Central memory CD8-positive, alpha-beta T cell (primary cell): Measurements from ENCODE around the gene GPD1L.
"Not testable (repeated sequence)": the region's sequence is repeated elsewhere in the genome, so short reads cannot be mapped to it uniquely, and the experiment has no call there.

Source experiments
- ATAC-seq: fragments of 150-1000 bp; cut with Tn5 transposase; replicated peaks from 2 replicates; pipeline ENCODE4 v1.10.0; 2022; ENCODE audit warnings: mild to moderate bottlenecking, moderate FRiP score, moderate number of reproducible peaks; ENCODE audit not compliant: poor library complexity, severe bottlenecking; ENCODE audit errors: extremely low read depth
- DNase-seq, 2 donors: peaks; one replicate each; pipeline ENCODE4 v3.0.0; 2021; ENCODE audit warnings: low spot score in 2 of 2
- H3K27ac Mint-ChIP-seq: one replicate; pipeline ENCODE4 v1.8.0; 2022; ENCODE audit warnings: low read depth, mild to moderate bottlenecking, moderate library complexity, mixed read lengths
- H3K27me3 Mint-ChIP-seq: one replicate; pipeline ENCODE4 v1.8.0; 2022; ENCODE audit warnings: mixed read lengths
- H3K36me3 Mint-ChIP-seq: one replicate; pipeline ENCODE4 v1.8.0; 2022; ENCODE audit warnings: mild to moderate bottlenecking, moderate library complexity, mixed read lengths; ENCODE audit not compliant: insufficient read depth
- H3K4me1 Mint-ChIP-seq: one replicate; pipeline ENCODE4 v1.8.0; 2022; ENCODE audit warnings: mixed read lengths
- H3K4me3 Mint-ChIP-seq: one replicate; pipeline ENCODE4 v1.8.0; 2022; ENCODE audit warnings: mild to moderate bottlenecking, moderate library complexity, mixed read lengths
- H3K9me3 Mint-ChIP-seq: one replicate; pipeline ENCODE4 v1.8.0; 2022; ENCODE audit warnings: mixed read lengths

Gene GPD1L

DNA sequence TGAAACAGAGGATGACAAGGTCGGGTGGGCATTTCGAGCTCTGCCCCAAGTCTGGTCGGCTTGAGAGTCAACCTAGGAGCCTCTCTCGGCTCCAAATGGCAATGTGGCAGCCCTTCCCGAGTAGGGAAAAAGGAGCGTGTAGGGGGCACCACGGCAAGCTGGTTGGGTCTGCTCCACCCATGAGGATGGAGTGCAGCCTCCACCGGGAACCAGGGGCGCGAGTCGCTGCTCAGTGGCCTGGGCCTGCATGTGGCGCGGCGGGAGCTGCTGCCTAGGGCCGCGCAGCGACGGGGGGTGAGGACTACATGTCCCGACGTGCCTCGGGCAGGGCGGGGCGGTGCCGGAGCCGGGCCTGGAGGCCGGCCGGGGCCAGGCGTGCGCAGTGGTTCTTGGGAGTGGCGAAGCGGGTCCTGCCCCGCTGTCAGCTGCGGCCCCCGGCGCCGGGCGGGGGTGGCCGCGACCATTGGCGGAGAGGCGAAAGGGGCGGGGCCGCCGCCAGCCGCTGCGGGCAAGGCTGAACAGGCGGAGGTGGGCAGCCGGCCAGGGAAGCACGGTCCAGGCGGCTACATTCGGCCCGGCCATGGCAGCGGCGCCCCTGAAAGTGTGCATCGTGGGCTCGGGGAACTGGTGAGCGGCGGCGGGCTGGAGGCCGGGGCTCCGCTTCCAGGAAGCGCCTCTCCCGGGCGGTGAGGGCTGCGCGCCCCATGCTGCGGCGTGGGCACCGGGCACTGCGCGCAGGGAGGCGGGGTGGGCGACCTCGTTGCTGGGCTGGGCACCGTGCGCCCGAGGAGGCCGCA, at the start of gene GPD1L:
Gene GPD1L (plus strand): TSS at position 489 of the 797 bp plus-strand sequence. CDS start 92 bp downstream, at position 581.
- no peaks in the 10 kb centered on the region for H3K27me3 Mint-ChIP-seq
- H3K4me3 Mint-ChIP-seq, result peak within 1 kb of the TSS; percentile 88
- H3K27ac Mint-ChIP-seq, result peak within 1 kb of the TSS; percentile 73
- peaks cover 9% of the 10 kb centered on the region for H3K9me3 Mint-ChIP-seq
- ATAC-seq (peak; percentile 99), DNase-seq (peak; percentile 81 to 82)
- peaks cover 3% of the 10 kb centered on the region for H3K36me3 Mint-ChIP-seq
- H3K4me1 Mint-ChIP-seq, result peaks cover 25% of the 10 kb centered on the region

- not testable (repeated sequence) for H3K9me3 Mint-ChIP-seq, H3K27me3 Mint-ChIP-seq, H3K27ac Mint-ChIP-seq, ATAC-seq, DNase-seq, H3K36me3 Mint-ChIP-seq, H3K4me3 Mint-ChIP-seq, H3K4me1 Mint-ChIP-seq
Observed at GRCh38 chr3:32058465-32058864, 48.0 kb upstream of the GPD1L start.

GRCh38 chr3:32062950-32063582, 43.4 kb upstream of the GPD1L start:
- DNase-seq, result no peak
- Mint-ChIP-seq H3K27me3 (no peaks in the 10 kb centered on the region), H3K27ac (no peak overlapping the region), H3K4me1 (no peaks in the 10 kb centered on the region), H3K4me3 (no peak overlapping the region), H3K9me3 (no peaks in the 10 kb centered on the region), H3K36me3 (no peaks in the 10 kb centered on the region)
- no peak for ATAC-seq

- Mint-ChIP-seq H3K27ac (no peak overlapping the region), H3K4me1 (no peaks in the 10 kb centered on the region), H3K27me3 (no peaks in the 10 kb centered on the region), H3K36me3 (no peaks in the 10 kb centered on the region), H3K9me3 (no peaks in the 10 kb centered on the region), H3K4me3 (no peak overlapping the region)
- ATAC-seq (no peak), DNase-seq (no peak)
Observed at GRCh38 chr3:32066686-32067085, 39.7 kb upstream of the GPD1L start.

- not testable (repeated sequence) for H3K27me3 Mint-ChIP-seq, H3K4me1 Mint-ChIP-seq, H3K27ac Mint-ChIP-seq, DNase-seq, ATAC-seq, H3K9me3 Mint-ChIP-seq, H3K4me3 Mint-ChIP-seq, H3K36me3 Mint-ChIP-seq
Observed at GRCh38 chr3:32074194-32074593, 32.2 kb upstream of the GPD1L start.

GRCh38 chr3:32076566-32076965, 29.9 kb upstream of the GPD1L start:
- H3K4me3 Mint-ChIP-seq, result no peak overlapping the region
- no peak overlapping the region for H3K27ac Mint-ChIP-seq
- peaks cover 2% of the 10 kb centered on the region for H3K36me3 Mint-ChIP-seq
- H3K4me1 Mint-ChIP-seq, result no peaks in the 10 kb centered on the region
- no peaks in the 10 kb centered on the region for H3K9me3 Mint-ChIP-seq
- H3K27me3 Mint-ChIP-seq, result peaks cover 20% of the 10 kb centered on the region
- ATAC-seq (no peak), DNase-seq (no peak)

DNA sequence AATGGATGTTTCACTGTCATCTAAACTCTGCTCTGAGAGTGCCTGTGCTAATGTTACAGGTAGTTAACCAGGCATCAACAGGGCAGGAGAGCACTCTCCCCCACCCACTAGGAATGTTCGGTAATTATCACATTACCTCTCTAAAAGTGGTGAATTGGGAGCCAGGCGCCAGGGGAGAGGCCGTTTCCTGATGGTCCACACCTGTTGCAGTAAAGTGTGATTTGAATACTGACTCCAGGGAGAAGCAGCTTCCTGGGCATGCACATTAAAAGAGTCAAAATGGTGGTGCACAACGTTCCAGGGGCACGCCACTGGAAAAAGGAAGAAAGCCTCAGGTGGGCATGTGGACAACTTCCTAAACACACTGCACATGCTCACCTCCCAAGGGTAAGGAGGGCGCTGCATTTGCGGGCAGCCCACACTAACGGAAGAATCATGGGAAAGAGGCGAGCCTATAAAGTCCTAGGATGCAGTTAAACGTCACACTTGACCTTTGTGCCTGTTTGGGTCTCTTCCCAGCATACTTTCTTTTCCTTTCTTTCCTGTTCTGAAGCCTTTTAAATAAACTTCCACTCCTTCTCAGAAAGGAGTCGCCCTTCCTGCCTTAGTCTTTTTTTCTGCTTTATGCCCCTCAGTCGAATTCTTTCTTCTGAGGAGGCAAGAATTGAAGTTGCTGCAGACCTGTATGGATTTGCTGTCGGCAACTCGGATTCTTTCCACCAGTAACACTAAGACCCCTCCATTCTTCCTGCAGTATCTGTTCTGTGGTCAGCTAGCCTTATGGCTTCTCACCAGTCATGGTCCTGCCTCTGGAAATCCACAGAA, 28.9 kb upstream of the GPD1L start:
- H3K27ac Mint-ChIP-seq, result no peak overlapping the region
- ATAC-seq, result no peak
- no peaks in the 10 kb centered on the region for H3K9me3 Mint-ChIP-seq
- H3K4me3 Mint-ChIP-seq, result no peak overlapping the region
- no peaks in the 10 kb centered on the region for H3K4me1 Mint-ChIP-seq
- peaks cover 29% of the 10 kb centered on the region for H3K27me3 Mint-ChIP-seq
- peaks cover 2% of the 10 kb centered on the region for H3K36me3 Mint-ChIP-seq
- no peak for DNase-seq

DNA sequence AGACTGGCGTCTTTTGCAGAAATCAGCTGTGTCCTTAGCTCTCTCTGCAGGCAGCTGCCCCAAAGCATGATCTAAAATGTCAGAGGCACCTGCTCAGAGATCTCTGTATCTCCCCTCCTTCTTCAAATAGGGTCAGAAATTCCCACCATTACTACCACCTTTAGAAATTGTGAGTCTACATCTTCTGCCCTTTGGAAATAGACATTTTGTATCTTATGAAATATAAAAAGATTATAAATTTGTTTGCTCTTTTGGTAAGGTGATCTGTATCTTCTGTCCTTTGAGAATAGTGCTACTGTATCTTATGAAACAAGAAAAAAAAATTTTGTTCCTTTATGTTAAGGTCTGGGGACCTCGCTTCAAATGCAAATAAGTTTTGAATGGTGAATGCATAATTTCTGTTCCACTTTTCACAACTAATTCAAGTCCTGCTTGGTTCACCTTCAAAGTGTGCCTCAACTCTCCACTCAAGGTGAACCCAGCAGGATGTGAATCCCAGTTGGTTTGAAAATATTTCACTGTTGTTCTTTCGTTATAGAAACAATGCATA, 28.3 kb upstream of the GPD1L start:
- no peaks in the 10 kb centered on the region for H3K9me3 Mint-ChIP-seq
- H3K36me3 Mint-ChIP-seq, result peaks cover 2% of the 10 kb centered on the region
- H3K4me3 Mint-ChIP-seq, result no peak overlapping the region
- H3K27ac Mint-ChIP-seq, result no peak overlapping the region
- no peaks in the 10 kb centered on the region for H3K4me1 Mint-ChIP-seq
- peaks cover 29% of the 10 kb centered on the region for H3K27me3 Mint-ChIP-seq
- ATAC-seq, result no peak
- DNase-seq, result no peak

DNA sequence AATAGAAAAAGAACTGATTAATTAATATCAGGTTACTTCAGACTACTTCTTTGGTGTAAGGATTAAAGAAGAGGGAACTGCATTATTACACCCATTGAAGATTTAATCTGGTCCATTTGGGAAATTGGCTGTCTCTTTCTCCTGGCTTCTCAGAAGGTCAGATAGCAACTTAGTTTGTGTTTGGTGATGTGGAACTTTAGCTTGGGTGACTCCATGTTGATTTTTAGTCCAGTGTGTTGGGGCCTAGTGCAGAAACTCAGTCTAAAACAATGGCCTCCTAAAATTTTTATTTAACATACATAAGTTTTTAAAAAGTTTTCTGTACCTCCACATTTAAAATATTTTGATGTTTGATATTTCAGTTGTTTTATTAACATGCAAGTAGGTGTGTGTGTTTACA, 27.6 kb upstream of the GPD1L start:
- no peak overlapping the region for H3K4me3 Mint-ChIP-seq
- ATAC-seq (no peak), DNase-seq (no peak)
- no peaks in the 10 kb centered on the region for H3K4me1 Mint-ChIP-seq
- peaks cover 2% of the 10 kb centered on the region for H3K36me3 Mint-ChIP-seq
- no peak overlapping the region for H3K27ac Mint-ChIP-seq
- H3K9me3 Mint-ChIP-seq, result no peaks in the 10 kb centered on the region
- H3K27me3 Mint-ChIP-seq, result peaks cover 29% of the 10 kb centered on the region

DNA sequence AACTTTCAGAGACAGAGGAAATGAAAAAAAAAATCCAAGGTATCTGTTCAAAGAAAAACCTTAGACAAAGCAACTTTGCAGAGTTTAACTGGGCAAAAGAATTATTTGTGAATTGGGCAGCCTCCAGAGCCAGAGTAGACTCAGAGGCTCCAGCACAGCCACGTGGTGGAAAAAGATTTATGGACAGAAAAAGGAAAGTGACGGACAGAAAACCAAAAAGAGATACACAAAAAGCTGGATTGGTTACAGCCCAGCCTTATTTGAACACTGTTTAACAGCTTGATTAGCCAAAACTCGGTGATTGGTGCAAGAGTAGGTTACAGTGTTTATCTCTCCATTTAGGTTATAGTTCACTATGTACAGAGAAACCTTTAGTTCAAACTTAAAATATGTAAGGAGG, 23.7 kb upstream of the GPD1L start:
- Mint-ChIP-seq H3K36me3 (peaks cover 2% of the 10 kb centered on the region), H3K4me1 (no peaks in the 10 kb centered on the region), H3K9me3 (no peaks in the 10 kb centered on the region), H3K4me3 (no peak overlapping the region), H3K27ac (no peak overlapping the region), H3K27me3 (peaks cover 29% of the 10 kb centered on the region)
- DNase-seq (no peak), ATAC-seq (no peak)

DNA sequence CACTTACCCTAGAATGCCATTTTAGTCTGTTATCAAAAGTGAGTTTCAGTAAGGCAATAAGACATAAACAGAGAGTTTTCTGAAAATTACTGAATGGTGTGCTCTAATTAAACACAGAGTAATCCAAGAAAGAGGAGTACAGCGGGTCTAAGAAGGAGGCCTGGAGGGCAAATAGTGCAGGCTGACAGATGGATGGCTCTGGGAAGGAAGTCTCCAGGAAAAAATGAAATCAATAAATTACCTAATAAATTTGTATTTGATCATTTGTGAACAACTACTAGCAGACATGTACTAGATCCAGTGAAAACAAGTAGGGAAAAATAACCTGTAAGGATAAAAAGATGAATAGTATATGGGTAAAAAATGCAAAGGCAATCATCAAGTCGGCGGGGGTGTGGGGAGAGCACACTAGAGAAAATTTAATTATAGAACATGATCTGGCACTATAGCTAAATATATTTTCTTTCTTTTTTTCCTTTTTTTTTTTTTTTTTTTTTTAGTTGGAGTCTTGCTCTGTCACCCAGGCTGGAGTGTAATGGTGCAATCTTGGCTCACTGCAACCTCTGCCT, 22.6 kb upstream of the GPD1L start:
- H3K4me3 Mint-ChIP-seq, result no peak overlapping the region
- no peak for ATAC-seq
- no peak for DNase-seq

DNA sequence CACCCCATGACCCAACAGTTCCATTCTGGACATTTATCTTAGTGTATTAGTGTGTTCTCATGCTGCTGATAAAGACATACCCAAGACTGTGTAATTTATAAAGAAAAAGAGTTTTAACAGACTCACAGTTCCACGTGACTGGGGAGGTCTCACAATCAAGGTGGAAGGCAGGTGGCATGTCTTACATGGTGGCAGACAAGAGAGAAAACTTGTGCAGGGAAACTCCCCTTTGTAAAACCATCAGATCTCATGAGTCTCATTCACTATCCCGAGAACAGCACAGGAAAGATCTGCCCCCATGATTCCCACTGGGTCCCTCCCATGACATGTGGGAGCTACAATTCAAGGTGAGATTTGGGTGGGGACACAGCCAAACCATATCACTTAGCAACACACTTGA, 21.6 kb upstream of the GPD1L start:
- H3K36me3 Mint-ChIP-seq, result no peaks in the 10 kb centered on the region
- no peak for DNase-seq
- peaks cover 43% of the 10 kb centered on the region for H3K27me3 Mint-ChIP-seq
- no peak overlapping the region for H3K27ac Mint-ChIP-seq
- ATAC-seq, result no peak
- no peak overlapping the region for H3K4me3 Mint-ChIP-seq
- no peaks in the 10 kb centered on the region for H3K4me1 Mint-ChIP-seq
- no peaks in the 10 kb centered on the region for H3K9me3 Mint-ChIP-seq

More for the DNA sequence above, 22.6 kb upstream of the GPD1L start:
- Mint-ChIP-seq H3K9me3 (no peaks in the 10 kb centered on the region), H3K36me3 (peaks cover 2% of the 10 kb centered on the region), H3K4me1 (no peaks in the 10 kb centered on the region), H3K27me3 (peaks cover 37% of the 10 kb centered on the region), H3K27ac (no peak overlapping the region)
